Sigmoid colon (tissue), 4 donors: ENCODE data around the gene EEFSEC.

Experiments
- EP300 ChIP-seq, 4 donors: sonication (generic); formaldehyde crosslinking; IDR thresholded peaks; one replicate each; pipeline ENCODE4 v1.6.1; 2017; ENCODE audit warnings: antibody characterized with exemption in 4 of 4
- POLR2A ChIP-seq, 2 donors: fragments of 450-650 bp; IDR thresholded peaks; one replicate each; pipeline ENCODE4 v1.6.1; 2016; ENCODE audit warnings: antibody characterized with exemption in 2 of 2, mild to moderate bottlenecking in 2 of 2, moderate library complexity in 2 of 2
- POLR2AphosphoS5 ChIP-seq, 4 donors: sonication (generic); formaldehyde crosslinking; IDR thresholded peaks; one replicate each; pipeline ENCODE4 v1.6.1; 2017; ENCODE audit warnings: antibody characterized with exemption in 4 of 4
- TF ChIP-seq, protein P1 (sequence below), 4 experiments: fragments of 450-650 bp in 3 of 4; fragments of 200-600 bp in 1 of 4; IDR thresholded peaks; one replicate each; pipeline ENCODE4 v1.5.1; 2016 to 2019; ENCODE audit warnings: antibody characterized with exemption in 4 of 4, mild to moderate bottlenecking in 3 of 4, moderate library complexity in 2 of 4

DNA sequence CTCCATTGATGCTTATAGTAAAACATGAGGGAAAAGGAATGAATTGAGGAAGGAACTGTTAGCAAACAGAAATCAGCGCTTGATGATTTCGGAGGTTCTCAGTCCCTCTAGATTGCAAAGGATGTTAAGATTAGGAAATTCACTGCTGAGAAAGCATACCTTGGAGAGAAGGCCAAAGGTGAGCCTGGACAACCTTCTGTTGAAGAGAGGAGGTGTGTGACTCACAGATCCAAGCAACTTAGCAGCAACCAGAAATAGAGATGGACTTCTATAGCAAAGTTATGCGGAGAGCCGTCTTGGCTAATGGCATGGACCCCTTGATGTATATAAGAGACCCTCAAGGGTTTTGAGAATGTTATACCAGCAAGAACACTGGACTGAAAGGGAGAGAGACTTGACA lies 114.3 kb downstream of the EEFSEC start:
- TF ChIP-seq POLR2A (IDR thresholded peaks at IDR 0.05), result no peak
- TF ChIP-seq, protein P1, sequence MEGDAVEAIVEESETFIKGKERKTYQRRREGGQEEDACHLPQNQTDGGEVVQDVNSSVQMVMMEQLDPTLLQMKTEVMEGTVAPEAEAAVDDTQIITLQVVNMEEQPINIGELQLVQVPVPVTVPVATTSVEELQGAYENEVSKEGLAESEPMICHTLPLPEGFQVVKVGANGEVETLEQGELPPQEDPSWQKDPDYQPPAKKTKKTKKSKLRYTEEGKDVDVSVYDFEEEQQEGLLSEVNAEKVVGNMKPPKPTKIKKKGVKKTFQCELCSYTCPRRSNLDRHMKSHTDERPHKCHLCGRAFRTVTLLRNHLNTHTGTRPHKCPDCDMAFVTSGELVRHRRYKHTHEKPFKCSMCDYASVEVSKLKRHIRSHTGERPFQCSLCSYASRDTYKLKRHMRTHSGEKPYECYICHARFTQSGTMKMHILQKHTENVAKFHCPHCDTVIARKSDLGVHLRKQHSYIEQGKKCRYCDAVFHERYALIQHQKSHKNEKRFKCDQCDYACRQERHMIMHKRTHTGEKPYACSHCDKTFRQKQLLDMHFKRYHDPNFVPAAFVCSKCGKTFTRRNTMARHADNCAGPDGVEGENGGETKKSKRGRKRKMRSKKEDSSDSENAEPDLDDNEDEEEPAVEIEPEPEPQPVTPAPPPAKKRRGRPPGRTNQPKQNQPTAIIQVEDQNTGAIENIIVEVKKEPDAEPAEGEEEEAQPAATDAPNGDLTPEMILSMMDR (IDR thresholded peaks at IDR 0.05), result no peak
- TF ChIP-seq POLR2AphosphoS5 (IDR thresholded peaks at IDR 0.05), result no peak
- no peak for TF ChIP-seq EP300 (IDR thresholded peaks at IDR 0.05)
